ENCODE results near the gene PRIM1.
A peak's percentile ranks its signal among the peaks of the same experiment; 100 is the strongest.
"Not testable (repeated sequence)": the region's sequence is repeated elsewhere in the genome, so short reads cannot be mapped to it uniquely, and the experiment has no call there.

The PRIM1 gene

GRCh38 chr12:56751712-56752598 lies at the start of gene PRIM1:
TSS of gene PRIM1 (minus strand) at chr12:56752323. CDS start at chr12:56752298, 25 bp downstream.
- peak; percentile 65 to 71 for DNase-seq (ENCODE audit: low read depth in 2 of 2)

- no peak for DNase-seq (ENCODE audit: low read depth in 2 of 2)
These were observed 48.1 kb upstream of the PRIM1 start for GRCh38 chr12:56800221-56800620.

- not testable (repeated sequence) for DNase-seq (ENCODE audit: low read depth in 2 of 2)
These were observed 47.2 kb upstream of the PRIM1 start for GRCh38 chr12:56799345-56799744.

GRCh38 chr12:56795791-56796190 lies 43.7 kb upstream of the PRIM1 start:
- DNase-seq (ENCODE audit: low read depth in 2 of 2), result not testable (repeated sequence)

GRCh38 chr12:56795046-56795562 lies 43.0 kb upstream of the PRIM1 start:
- not testable (repeated sequence) for DNase-seq (ENCODE audit: low read depth in 2 of 2)

GRCh38 chr12:56793124-56793523 lies 41.0 kb upstream of the PRIM1 start:
- not testable (repeated sequence) for DNase-seq (ENCODE audit: low read depth in 2 of 2)

GRCh38 chr12:56792678-56793077 lies 40.6 kb upstream of the PRIM1 start:
- DNase-seq (ENCODE audit: low read depth in 2 of 2), result no peak

GRCh38 chr12:56789429-56789828 lies 37.3 kb upstream of the PRIM1 start:
- not testable (repeated sequence) for DNase-seq (ENCODE audit: low read depth in 2 of 2)

- DNase-seq (ENCODE audit: low read depth in 2 of 2), result no peak
These were observed 35.4 kb upstream of the PRIM1 start for GRCh38 chr12:56787498-56787897.

- DNase-seq (ENCODE audit: low read depth in 2 of 2), result no peak
These were observed 33.8 kb upstream of the PRIM1 start for GRCh38 chr12:56785874-56786273.

- DNase-seq (ENCODE audit: low read depth in 2 of 2), result no peak
These were observed 33.2 kb upstream of the PRIM1 start for GRCh38 chr12:56785141-56785865.

GRCh38 chr12:56781726-56782125 lies 29.6 kb upstream of the PRIM1 start:
- DNase-seq (ENCODE audit: low read depth in 2 of 2), result no peak

GRCh38 chr12:56778756-56779155 lies 26.6 kb upstream of the PRIM1 start:
- no peak for DNase-seq (ENCODE audit: low read depth in 2 of 2)

- no peak for DNase-seq (ENCODE audit: low read depth in 2 of 2)
These were observed 24.5 kb upstream of the PRIM1 start for GRCh38 chr12:56776654-56777053.

GRCh38 chr12:56775638-56776037 lies 23.5 kb upstream of the PRIM1 start:
- no peak for DNase-seq (ENCODE audit: low read depth in 2 of 2)

GRCh38 chr12:56773113-56773512 lies 21.0 kb upstream of the PRIM1 start:
- no peak for DNase-seq (ENCODE audit: low read depth in 2 of 2)

- DNase-seq (ENCODE audit: low read depth in 2 of 2), result no peak
These were observed 20.5 kb upstream of the PRIM1 start for GRCh38 chr12:56772625-56773024.

- DNase-seq (ENCODE audit: low read depth in 2 of 2), result no peak
These were observed 17.7 kb upstream of the PRIM1 start for GRCh38 chr12:56769868-56770267.

- DNase-seq (ENCODE audit: low read depth in 2 of 2), result no peak
These were observed 16.3 kb upstream of the PRIM1 start for GRCh38 chr12:56768424-56768823.

- no peak for DNase-seq (ENCODE audit: low read depth in 2 of 2)
These were observed 14.4 kb upstream of the PRIM1 start for GRCh38 chr12:56766535-56766934.

- DNase-seq (ENCODE audit: low read depth in 2 of 2), result no peak
These were observed 11.9 kb upstream of the PRIM1 start for GRCh38 chr12:56763753-56764657.

- DNase-seq (ENCODE audit: low read depth in 2 of 2), result no peak
These were observed 9.7 kb upstream of the PRIM1 start for GRCh38 chr12:56761812-56762211.

Data from stimulated activated CD8-positive, alpha-beta memory T cell treated with anti-CD3 and anti-CD28 coated beads, Interleukin-15, amount 100 ng/mL, for 4 hours (primary cell).